GM13977 (cell line): ENCODE results near the gene TAS1R1.

ENCODE experiments used
- DNase-seq: peaks from one replicate; pipeline ENCODE4 v3.0.0; 2012; ENCODE audit warnings: low spot score
- in situ Hi-C: fragments of 300-500 bp; cut with MboI; formaldehyde crosslinking; loops from one replicate; pipeline ENCODE4 v1.12.0; 2022; ENCODE audit warnings: low sequenced_read_pairs, low pct_unique_long_range_greater_than_20kb, mixed read lengths, inconsistent platforms; ENCODE audit not compliant: unreplicated experiment
- TF ChIP-seq, protein P1 (sequence below): IDR thresholded peaks from 2 replicates; pipeline ENCODE4 v1.5.1; 2012; ENCODE audit warnings: mild to moderate bottlenecking, control low read depth; ENCODE audit not compliant: insufficient read depth; ENCODE audit errors: extremely low read depth, missing control alignments

Gene TAS1R1

DNA sequence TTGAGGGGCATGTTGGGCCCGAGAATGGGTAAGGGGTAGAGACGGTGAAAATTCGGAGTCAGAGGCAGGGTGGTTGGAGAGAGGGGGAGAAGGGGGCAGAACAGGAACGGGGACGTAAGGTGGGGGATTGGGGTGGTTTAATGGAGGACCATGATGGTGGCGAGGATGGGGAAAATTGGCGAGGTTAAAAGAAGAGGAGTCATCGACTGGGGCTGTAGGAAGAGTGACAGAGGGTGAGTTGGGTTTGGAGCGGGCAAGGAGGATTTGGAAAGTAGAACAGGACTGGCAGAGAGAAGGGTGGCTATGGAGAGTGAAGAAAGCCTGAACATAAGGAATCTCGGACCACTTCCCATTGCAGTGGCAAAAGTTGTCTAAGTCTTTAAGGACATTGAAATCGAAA, 13.9 kb downstream of the TAS1R1 start:
- DNase-seq = no peak
- TF ChIP-seq, protein P1, sequence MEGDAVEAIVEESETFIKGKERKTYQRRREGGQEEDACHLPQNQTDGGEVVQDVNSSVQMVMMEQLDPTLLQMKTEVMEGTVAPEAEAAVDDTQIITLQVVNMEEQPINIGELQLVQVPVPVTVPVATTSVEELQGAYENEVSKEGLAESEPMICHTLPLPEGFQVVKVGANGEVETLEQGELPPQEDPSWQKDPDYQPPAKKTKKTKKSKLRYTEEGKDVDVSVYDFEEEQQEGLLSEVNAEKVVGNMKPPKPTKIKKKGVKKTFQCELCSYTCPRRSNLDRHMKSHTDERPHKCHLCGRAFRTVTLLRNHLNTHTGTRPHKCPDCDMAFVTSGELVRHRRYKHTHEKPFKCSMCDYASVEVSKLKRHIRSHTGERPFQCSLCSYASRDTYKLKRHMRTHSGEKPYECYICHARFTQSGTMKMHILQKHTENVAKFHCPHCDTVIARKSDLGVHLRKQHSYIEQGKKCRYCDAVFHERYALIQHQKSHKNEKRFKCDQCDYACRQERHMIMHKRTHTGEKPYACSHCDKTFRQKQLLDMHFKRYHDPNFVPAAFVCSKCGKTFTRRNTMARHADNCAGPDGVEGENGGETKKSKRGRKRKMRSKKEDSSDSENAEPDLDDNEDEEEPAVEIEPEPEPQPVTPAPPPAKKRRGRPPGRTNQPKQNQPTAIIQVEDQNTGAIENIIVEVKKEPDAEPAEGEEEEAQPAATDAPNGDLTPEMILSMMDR = no peak
- in situ Hi-C loops = no loop called here

DNA sequence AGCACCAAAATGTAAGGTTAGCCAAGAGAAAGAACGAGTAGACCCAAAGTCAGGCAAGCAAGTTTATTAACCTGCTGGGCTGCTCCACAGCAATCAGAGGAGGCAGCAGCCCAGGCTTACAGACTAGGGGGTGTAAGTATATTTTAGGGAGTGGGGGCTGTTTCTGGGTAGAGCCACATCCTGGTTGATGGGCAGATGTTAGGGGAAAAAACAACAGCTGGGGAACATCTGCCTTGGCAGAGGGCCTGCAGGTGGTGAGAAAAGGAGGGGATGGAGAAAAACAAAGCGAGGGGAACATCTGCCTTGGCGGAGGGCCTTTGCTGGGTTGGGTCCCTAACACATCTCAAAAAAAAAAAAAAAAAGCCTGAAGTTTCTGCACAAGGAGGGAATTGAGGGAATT, 15.0 kb downstream of the TAS1R1 start:
- in situ Hi-C loops = no loop called here
- TF ChIP-seq, protein P1 = no peak
- peak; percentile 4 for DNase-seq

DNA sequence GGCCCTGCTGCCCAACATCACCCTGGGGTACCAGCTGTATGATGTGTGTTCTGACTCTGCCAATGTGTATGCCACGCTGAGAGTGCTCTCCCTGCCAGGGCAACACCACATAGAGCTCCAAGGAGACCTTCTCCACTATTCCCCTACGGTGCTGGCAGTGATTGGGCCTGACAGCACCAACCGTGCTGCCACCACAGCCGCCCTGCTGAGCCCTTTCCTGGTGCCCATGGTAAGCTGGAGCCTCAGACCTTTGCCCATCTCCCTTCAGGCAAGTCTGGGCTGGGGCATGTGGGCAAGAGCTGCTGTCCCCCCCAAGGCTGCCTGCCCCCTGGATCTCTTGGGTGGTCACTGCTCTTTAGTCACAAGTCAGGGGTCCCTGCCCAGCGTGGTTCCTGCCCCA, 15.9 kb downstream of the TAS1R1 start:
- no peak for DNase-seq
- in situ Hi-C loops = no loop called here

DNA sequence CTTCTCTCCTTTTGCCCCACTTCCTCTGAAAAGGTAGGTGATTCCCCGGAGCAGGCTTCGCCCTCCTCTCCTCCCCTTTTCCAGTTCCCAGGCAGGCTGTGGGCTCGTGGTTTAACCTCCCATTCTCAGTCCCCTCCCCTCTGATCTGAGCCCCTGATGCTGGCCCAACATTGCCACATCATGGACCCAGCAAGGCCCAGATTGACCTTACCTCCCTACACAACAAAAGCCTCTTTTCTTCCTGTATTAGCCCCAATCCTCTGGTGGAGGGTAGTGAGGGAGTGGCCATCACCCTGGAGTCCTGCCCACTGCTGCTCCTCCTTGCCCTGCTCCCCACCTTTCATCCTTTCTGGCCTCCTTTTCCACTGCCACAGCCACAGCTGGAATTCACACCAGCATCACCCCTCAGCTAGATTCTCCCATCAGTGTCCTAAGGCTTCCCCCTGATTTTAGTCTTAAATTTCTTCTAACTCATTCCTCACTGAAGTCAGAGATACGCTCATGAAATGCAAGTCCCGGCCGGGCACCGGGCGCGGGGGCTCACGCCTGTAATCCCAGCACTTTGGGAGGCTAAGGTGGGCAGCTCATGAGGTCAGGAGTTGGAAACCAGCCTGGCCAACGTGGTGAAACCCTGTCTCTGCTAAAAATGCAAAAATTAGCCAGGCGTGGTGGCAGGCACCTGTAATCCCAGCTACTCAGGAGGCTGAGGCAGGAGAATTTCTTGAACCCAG, 17.7 kb downstream of the TAS1R1 start:
- DNase-seq = no peak
- in situ Hi-C loops = no loop called here
- TF ChIP-seq, protein P1 = no peak

More for the DNA sequence above, 15.9 kb downstream of the TAS1R1 start:
- TF ChIP-seq, protein P1 = no peak

DNA sequence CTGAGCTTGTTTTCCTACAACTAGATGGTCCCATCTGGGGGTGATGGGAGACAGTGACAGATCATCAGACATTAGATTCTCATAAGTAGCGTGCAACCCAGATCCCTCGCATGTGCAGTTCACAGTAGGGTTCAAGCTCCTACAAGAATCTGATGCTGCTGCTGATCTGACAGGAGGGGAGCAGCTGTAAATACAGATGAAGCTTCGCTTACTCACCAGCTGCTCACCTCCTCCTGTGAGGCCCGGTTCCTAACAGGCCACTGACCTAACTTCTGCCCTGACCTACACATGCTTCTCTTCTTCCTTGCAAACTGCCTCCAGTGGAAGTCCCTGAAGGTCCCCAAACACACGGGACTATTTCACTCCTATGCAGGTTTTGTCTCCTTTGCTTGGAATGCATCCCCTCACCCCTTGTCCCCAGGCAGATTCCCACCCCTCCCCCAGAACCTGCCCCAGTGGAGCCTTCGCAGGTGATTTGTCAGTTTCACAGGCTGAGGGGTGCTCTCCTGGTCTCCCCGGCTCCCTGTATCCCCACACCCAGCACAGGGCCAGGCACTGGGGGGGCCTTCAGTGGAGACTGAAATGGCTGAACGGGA, 19.0 kb downstream of the TAS1R1 start:
- no peak for DNase-seq
- TF ChIP-seq, protein P1 = no peak
- in situ Hi-C loops = no loop called here

DNA sequence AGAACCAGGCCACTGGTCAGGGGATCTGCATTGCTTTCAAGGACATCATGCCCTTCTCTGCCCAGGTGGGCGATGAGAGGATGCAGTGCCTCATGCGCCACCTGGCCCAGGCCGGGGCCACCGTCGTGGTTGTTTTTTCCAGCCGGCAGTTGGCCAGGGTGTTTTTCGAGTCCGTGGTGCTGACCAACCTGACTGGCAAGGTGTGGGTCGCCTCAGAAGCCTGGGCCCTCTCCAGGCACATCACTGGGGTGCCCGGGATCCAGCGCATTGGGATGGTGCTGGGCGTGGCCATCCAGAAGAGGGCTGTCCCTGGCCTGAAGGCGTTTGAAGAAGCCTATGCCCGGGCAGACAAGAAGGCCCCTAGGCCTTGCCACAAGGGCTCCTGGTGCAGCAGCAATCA, 19.7 kb downstream of the TAS1R1 start:
- DNase-seq = no peak
- TF ChIP-seq, protein P1 = no peak
- in situ Hi-C loops = no loop called here
